Measurements from ENCODE around the gene AUTS2.

The AUTS2 gene

DNA sequence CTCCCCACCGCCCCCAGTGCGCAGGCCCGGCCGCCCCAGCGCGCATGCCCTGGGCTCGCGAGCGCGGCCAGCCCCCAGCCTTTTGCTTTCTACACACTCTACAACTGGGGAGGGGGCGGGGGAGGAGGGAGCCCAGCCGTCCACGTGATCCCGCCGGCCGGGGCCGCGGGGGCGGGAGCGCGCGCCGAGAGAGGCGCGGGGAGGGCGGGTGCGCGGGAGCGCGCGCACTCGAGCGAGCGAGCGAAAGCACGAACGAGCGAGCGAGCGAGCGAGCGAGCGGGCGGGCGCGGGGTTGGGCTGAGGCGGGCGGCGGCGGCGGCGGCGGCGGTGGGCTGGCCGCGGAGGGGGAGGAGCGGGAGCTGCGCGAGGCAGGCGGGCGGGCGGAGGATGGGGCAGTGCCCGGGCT is at the start of gene AUTS2:
AUTS2 (plus strand) TSS at position 395 of the 406 bp plus-strand sequence. CDS start 1,179 bp downstream, outside the sequence.
- no peak within 1 kb of the TSS for H3K27ac ChIP-seq
- no peak for DNase-seq (ENCODE audit: low read depth, low spot score)

DNA sequence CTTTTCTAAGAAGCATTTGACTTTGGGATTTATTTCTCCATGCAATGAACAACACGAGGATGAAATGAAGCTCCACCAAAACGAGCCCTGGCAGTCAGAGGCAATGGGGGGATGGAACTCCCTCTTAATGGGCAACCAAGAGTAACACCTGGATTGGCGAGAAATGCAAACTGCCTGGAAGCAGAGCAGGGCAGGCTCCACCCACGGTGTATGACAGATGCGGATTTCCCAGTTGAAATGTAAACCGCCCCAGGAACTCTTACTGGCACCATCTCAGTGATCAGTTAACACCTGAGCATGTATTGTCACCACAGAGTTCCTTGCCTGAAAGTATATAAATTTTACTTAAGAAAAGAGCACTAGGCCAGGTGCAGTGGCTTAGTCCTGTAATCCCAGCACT is 47.3 kb upstream of the AUTS2 start:
- no peak overlapping the region for H3K27ac ChIP-seq
- DNase-seq (ENCODE audit: low read depth, low spot score) = no peak

DNA sequence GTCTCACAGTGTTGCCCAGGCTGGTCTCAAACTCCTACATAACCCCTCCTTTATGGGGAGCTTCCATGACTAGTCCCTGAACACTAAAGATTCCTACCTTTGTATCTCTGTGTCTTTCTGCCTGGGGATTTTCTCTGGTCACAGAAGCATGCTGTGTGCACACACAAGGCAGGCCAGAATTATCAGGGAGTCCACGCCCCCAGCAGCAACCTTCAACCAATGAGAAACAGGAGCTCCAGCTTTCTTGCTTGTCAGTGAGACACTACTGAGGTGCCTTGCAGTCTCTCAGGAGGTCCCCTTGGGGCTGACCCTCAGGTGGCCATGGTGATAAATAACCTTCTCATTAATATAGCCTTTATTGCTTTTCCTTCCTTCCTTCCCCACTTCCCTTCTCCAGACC is 45.1 kb upstream of the AUTS2 start:
- H3K27ac ChIP-seq = no peak overlapping the region
- DNase-seq (ENCODE audit: low read depth, low spot score) = no peak

DNA sequence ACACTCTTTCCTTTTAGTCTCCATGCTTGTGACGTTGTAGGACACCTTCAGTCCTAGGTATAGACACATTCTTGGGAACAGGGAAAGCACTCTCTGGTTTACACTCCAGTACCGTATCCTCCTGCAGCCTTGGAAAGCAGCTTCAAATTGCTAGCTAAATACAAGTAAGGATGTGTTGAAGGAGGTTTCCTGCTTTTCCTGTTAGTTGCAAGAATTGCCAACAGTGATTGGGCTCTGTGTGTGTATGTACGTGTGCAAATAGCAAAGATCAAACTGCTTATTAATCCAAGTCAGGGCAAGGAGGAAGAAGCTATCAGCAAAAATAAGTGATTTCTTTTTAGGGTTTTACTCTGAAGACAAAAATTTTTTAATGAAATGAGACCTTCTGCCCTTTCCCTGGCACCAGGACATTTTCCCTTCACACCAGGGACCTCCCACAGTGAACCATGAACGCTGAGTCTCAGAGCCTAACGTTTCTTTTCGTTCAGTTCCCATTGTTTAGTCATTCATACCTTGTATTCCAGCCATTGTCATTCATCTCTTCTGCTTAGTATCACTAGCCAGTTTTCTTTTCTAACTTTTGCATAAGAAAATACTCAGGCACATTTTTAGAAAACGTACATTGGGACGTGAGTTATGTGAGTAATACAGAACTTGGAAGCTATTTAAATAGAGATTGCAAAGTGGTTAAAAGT is 36.9 kb upstream of the AUTS2 start:
- no peak overlapping the region for H3K27ac ChIP-seq

DNA sequence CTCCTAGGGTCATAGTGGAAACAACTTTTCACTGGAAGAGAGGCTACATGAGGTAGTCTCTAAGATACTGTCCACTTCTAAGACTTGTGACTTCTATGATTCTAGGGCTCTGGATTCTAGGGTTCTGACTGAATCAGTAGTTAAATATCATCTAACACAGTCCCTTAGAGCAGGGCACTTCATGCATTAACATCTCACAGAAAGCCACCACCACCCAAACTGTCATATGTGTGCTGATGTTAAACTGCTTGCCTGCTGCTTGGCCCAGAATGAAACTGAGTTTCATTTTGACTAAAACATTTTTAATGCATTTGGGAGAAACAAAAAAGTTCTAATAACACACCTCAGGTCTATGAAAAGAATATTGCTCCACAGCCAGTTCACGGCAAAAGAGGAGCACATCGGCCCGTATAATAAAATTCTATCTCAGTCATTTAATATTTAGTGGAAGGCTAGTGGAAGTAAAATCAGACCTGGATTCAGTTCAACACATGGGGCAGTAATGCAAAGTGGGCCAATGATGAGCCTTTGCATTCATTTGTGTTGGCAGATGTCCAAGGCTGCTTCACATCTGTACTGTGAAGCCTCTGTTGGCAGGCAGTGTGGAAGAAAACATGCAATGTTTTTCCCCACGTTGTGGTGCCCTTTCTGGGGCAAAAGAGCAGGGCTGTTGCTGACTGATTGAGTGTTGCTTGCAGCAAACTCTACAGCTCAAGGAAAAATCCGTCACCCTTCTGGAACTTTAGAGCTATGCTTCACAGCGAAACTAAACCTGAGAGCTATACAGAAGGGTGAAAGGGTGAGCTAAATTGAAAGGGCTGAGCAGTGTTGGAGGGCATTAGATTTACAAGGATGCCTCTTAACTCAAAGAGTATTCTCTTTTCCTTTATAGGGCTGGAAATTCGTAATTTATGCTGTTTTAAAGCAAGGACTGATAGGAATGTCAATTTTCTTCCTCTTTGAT is 33.5 kb upstream of the AUTS2 start:
- no peak overlapping the region for H3K27ac ChIP-seq
- DNase-seq (ENCODE audit: low read depth, low spot score) = no peak

More for the DNA sequence above, 36.9 kb upstream of the AUTS2 start:
- DNase-seq (ENCODE audit: low read depth, low spot score) = no peak

DNA sequence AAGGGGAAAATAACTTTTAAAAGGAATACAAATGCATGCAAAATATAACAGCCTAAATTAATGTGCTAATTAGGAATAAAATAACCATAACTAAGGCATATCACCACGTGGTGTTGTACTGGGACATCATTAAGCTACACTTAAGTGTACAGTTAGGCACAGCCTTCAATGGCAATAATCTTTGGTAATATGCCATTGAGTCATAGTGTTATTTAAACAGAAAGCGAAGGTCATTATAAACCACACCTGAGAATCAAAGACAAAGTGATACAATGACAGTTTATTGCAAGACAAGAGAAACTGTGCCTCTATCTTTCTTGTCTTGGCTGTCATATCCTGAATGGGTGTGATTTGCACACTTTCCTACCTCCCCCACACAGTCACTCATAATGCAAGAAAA is 30.5 kb upstream of the AUTS2 start:
- no peak for DNase-seq (ENCODE audit: low read depth, low spot score)
- no peak overlapping the region for H3K27ac ChIP-seq

DNA sequence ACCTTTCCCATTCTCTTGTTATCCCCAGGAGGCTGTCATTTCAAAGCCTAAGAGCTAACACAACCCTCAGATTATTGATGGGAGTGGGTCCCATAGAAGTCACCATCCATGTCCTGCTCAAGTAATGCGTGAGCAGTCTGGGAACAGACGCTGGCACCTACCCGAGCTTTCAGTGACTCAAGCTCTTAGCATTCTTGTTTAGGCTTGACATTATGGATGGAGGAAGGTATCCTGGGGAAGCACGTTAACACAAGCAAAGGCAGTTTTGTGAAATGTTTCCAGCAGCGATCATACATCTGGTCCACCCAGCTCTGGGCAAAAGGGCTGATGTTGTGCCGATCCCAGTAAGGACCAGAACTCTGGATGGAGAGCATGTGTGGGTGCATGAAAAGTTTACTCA is 30.0 kb upstream of the AUTS2 start:
- no peak overlapping the region for H3K27ac ChIP-seq
- peak; percentile 1 for DNase-seq (ENCODE audit: low read depth, low spot score)

DNA sequence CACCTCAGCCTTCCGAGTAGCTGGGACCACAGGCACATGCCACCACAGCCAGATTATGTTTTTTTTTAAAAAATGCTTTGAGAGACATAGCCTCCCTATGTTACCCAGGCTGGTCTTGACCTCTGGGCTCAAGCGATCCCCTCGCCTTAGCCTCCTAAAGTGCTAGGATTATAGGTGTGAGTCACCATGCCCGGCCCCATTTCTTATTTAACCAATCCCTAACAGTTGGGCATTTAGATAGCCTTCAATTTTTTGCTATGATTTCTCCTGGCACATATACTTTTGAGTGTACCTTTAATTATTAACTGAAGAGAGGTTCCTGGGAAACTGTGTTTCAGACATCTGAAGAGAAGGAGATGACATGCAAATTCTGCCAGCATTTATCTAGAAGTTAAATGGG is 22.6 kb upstream of the AUTS2 start:
- no peak for DNase-seq (ENCODE audit: low read depth, low spot score)

DNA sequence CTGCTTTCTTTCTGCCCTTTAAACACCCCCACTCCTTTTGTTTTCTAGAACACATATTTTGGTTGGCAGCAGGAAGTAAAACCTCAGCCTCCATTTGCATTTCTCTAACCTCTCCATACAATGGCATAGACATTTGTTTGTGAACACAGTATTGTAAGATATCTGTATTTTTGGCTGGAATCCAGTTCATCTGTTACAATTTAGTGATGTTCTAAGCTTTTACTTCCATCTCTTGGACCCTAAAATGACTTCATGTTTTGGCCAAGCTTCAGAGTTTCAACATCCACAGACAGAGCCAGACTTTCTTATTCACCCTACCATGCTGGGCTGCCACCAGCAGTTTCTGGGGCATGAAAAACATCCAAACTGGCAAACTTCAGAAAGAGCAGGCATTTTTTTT is 21.1 kb upstream of the AUTS2 start:
- no peak overlapping the region for H3K27ac ChIP-seq
- no peak for DNase-seq (ENCODE audit: low read depth, low spot score)

More for the DNA sequence above, 22.6 kb upstream of the AUTS2 start:
- H3K27ac ChIP-seq = no peak overlapping the region

DNA sequence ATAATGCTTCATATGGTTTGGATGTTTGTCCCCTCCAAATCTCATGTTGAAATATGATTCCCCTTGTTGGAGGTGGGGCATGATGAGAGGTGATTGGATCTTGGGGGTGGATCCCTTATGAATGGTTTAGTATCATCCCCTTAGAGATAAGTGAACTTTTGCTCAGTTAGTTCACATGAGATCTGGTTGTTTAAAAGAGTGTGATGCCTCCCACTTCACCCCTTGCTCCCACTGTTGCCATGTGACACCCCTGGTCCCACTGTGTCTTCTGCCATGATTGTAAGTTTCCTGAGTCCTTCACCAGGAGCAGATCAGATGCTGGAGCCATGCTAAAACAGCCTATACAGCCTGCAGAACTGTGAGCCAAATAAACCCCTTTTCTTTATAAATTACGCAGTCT is 13.1 kb upstream of the AUTS2 start:
- no peak overlapping the region for H3K27ac ChIP-seq
- DNase-seq (ENCODE audit: low read depth, low spot score) = no peak

DNA sequence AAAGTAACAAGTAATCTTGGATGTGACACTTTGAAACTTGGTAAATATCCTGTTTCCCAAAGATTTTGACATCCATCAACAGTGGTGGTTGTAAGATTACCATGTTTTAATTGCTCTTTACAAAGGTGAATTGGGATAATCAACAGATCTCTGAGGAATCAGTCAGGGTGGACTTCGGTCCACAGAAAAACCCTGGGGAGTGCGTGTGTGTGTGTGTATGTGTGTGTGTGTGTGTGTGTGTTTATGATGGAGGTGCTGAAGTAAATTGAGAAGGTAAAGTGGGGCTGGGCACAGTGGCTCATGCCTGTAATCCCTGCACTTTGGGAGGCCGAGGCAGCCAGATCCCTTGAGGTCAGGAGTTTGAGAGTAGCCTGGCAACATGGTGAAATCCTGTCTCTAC is 12.0 kb upstream of the AUTS2 start:
- H3K27ac ChIP-seq = no peak overlapping the region
- no peak for DNase-seq (ENCODE audit: low read depth, low spot score)

DNA sequence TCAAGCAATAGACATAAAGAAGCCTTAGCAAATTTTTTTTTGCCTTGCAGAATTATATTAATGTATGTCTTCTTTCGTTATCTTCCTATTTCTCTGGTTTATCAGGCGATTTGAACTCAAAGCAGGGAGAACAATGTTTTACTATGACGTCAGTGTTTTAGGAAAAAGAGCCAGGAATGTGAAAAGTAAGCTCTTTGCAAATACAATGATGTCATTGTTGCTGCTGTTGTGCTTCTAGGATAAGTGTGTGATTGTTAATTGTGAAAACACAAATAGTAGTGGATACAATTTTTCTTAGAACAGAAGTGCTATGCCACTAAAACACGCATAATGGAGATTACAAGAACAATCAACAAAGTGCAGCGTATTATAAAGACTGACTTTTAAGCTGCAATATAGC is 9.5 kb upstream of the AUTS2 start:
- DNase-seq (ENCODE audit: low read depth, low spot score) = no peak
- no peak overlapping the region for H3K27ac ChIP-seq

DNA sequence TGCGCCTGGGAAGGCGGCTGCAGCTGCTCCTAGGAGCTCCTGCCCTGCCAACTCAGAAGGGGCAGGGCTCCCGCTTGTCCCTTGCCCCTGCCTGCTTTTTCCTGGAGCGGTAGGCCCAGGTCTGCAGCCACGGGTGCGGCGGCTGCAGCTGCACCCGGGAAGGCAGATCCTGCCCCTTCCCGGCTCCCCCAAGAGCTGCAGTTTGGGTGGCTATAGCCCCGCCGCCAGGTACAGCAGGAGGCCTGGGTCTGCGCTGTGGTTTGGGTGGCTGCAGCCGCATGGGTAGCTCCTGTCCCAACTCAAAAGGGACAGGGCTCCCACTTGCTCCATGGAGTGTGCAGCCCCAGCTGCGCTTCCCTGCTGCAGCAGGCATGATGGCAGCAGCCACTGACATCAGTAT is 6.5 kb upstream of the AUTS2 start:
- DNase-seq (ENCODE audit: low read depth, low spot score) = no peak
- no peak overlapping the region for H3K27ac ChIP-seq

DNA sequence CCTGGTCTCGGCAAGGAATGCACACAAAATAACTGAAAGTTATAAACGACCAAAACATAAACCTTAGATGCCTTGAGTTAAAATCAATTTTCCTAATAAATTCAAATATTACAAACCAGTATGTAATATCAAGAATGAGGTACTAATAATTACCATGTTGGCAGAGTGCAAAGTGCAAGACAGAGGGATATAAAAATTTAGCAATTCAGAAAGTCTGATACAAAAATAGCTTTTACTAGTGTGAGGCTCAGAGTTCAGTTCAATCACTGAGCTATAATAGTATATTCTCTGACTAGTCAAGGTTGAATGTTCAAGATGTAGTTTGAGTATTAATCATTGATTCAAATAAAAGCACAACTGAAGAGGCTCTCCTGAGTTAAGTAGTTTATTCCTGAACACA is 4.8 kb upstream of the AUTS2 start:
- no peak overlapping the region for H3K27ac ChIP-seq
- DNase-seq (ENCODE audit: low read depth, low spot score) = no peak

DNA sequence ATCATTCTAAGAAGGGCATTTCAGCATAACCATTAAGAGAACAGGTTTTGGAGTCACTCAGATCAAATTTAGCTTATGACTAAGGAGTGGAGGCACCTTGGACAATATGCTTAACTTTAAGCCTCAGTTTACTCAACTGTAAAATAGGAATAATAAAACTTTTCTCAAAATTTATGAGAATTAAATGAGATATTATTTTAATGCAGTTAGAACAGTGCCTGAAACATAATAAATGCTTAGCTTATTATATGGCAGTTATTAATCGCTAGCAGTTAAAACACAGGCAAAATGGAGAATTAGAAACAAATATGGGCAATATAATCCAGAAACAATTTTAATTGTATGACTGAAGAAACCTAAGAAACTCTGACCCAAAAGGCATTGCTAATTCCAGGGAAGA is 2.9 kb upstream of the AUTS2 start:
- H3K27ac ChIP-seq = no peak overlapping the region
- DNase-seq (ENCODE audit: low read depth, low spot score) = no peak

DNA sequence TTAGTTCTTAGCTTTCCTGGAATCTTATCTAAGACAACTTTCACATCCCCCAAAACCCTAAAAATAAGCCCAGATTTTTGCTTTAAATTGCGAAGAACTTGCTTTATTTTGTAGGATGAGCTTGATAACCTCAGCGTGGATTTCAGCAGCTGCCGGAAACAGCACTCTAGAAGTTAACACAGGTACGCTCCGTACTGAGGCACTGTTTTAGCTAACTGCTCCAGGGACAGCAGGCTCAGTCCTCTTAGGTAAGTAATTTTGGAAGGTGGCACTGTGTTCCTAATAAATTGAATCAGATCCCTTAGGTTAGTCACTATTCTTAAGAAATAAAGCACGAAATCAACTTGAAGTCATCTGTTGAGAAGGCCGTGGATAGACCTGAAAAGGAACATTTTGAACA is 2.2 kb upstream of the AUTS2 start:
- DNase-seq (ENCODE audit: low read depth, low spot score) = no peak
- no peak overlapping the region for H3K27ac ChIP-seq

DNA sequence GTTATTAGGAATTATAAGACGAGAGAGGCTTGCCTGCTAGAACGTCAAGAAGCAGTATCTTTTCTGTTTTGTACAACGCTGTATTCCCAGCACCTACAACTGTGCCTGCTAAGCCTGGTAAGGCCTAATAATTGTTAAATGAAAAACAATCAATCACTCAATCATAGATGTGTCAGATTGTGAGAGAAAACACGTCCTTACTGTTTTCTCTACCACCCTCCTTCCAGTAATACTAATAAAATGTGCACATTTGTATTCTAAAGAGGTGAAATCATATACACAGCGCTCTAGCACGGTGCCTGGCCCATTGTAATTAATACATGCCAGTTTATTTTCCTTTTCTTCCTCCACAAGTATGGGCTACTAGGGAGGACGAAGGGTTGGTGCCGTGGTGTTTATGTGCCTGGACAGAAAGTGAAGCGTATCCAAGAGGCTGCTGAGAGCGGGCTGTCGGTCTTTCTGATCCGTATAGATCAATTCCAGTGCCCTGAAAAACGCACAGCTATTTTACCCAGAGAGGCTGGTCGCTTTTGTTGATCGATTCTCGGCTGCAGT is 1.5 kb upstream of the AUTS2 start:
- no peak for DNase-seq (ENCODE audit: low read depth, low spot score)
- no peak overlapping the region for H3K27ac ChIP-seq

DNA sequence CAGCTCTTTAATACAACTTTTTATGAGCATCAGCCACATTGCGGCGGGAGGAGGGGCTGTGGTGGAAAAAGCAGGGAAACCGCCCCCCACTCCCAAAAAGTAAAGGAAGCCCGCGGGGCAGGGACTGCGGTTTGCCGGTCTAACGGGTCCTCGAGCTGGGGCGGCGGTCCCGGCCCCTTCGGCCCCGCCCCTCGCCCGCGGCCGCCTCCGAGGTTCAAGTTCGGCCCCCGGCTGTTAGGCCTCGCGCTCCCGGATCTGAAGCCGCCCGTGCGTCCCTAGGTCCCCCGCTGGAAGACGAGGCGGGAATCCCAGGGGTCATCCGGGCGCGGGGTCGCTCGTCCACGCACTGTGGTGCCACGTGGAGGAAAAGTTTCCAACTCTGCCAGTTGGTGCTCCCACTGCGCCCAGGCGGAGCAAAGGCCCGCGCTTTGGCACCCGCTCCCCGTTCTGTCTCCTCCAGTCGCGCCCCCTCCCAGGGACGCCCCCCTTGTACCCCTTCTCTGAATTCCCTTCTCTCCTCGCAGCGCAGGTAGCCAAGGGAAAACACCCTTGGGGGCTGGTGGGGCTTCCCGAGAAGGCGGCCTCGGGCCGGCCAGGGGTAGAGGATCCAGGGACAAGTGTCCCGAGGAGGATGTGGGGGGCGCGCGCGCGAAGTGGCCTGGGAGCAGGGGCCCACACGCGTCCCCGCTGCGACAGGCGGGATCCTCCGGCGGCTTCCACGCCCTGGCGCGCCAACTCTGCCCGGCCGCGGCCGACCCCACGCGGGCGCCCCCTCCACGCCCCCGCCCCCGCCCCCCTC is 798 bp upstream of the AUTS2 start:
- DNase-seq (ENCODE audit: low read depth, low spot score) = no peak
- H3K27ac ChIP-seq = no peak overlapping the region

DNA sequence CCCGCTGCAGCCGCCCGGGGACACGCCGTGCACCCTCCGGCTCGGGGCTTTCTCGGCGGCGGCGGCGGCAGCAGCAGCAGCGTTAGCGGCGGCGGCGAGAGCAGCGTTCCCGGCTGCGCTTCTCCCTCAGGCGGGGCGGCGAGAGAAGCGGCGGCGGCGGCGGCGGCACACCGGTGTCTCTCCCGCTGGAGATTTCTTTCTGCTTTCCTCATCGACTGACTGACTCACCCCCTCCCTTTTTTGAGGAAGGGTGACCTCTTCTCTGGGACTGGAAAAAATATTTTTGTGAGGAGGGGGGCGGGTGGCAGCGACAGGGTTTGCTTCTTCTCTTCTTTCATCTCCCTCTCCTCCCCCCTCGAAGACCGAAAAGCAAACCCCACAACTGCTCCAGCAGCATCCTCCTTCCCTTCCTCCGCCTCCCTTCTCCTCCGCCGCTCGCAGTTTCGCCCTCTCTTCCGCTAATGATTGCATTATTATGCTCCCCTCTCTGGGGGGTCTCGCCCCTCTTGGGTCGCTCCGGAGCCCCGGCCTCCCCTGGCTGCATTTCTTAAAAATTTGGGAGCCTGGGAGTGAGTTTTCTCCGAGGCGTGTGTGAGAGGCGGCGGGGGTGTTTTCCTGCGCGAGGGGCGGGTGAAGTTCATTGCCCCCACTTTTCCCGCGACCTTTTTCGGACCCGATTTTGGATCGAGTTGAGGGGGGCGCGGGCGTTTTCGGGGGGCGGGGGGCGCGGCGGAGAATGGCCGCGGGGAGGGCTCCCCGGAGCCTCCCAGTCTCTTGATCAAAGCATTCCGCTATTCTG is 411 bp downstream of the AUTS2 start:
- no peak for DNase-seq (ENCODE audit: low read depth, low spot score)
- H3K27ac ChIP-seq = no peak overlapping the region
